Kidney epithelial cell (primary cell): Measurements from ENCODE around the gene UTS2R. TPM values are rescaled to one million over a fixed set of nuclear protein-coding genes. Genes with fewer than 3 reads are reported as not detected.

Experiments used
- DNase-seq: peaks from one replicate; pipeline ENCODE4 v3.0.0-alpha.2; 2010; ENCODE audit warnings: low read depth
- H3K27me3 ChIP-seq: 2 replicates; pipeline ENCODE4 v1.6.0; 2011; ENCODE audit warnings: low read length; ENCODE audit not compliant: control insufficient read depth, insufficient read depth
- H3K36me3 ChIP-seq: 2 replicates; pipeline ENCODE4 v1.5.1; 2011; ENCODE audit warnings: low read length; ENCODE audit not compliant: control insufficient read depth, insufficient read depth
- H3K4me3 ChIP-seq: 2 replicates; pipeline ENCODE4 v1.5.1; 2011; ENCODE audit warnings: low read depth, mild to moderate bottlenecking, control low read depth, low read length
- CTCF ChIP-seq: IDR thresholded peaks from 2 replicates; pipeline ENCODE4 v1.5.1; 2011; ENCODE audit warnings: mild to moderate bottlenecking, moderate library complexity, low read length, control low read depth, inconsistent platforms; ENCODE audit not compliant: insufficient read depth, poor library complexity, severe bottlenecking
- total RNA-seq: library from RNA; depleted of rRNA; stranded (reverse); fragments of >200 nt; gene quantifications from 2 replicates; pipeline ENCODE4 v1.2.3, GENCODE V29; 2015

Gene UTS2R
- total RNA-seq, 1 donor from 2014 or later = not detected

- H3K27me3 ChIP-seq = peaks cover 33% of the 10 kb centered on the region
- no peak for TF ChIP-seq CTCF
- H3K4me3 ChIP-seq = no peak overlapping the region
- no peak for DNase-seq
- H3K36me3 ChIP-seq = no peaks in the 10 kb centered on the region
Observed at GRCh38 chr17:82329683-82330321, 41.8 kb upstream of the UTS2R start.

- no peak for TF ChIP-seq CTCF
- DNase-seq = peak; percentile 31
- Histone ChIP-seq H3K4me3 (no peak overlapping the region), H3K27me3 (peaks cover 30% of the 10 kb centered on the region), H3K36me3 (no peaks in the 10 kb centered on the region)
Observed at GRCh38 chr17:82330322-82331239, 41.0 kb upstream of the UTS2R start.

GRCh38 chr17:82331345-82331939, 40.1 kb upstream of the UTS2R start:
- Histone ChIP-seq H3K4me3 (no peak overlapping the region), H3K36me3 (no peaks in the 10 kb centered on the region), H3K27me3 (peaks cover 30% of the 10 kb centered on the region)
- no peak for TF ChIP-seq CTCF
- no peak for DNase-seq

GRCh38 chr17:82332669-82333278, 38.8 kb upstream of the UTS2R start:
- TF ChIP-seq CTCF = no peak
- peak; percentile 48 for DNase-seq
- peaks cover 19% of the 10 kb centered on the region for H3K27me3 ChIP-seq
- H3K36me3 ChIP-seq = no peaks in the 10 kb centered on the region
- peak overlapping the region; percentile 8 for H3K4me3 ChIP-seq

- Histone ChIP-seq H3K27me3 (peaks cover 19% of the 10 kb centered on the region), H3K36me3 (no peaks in the 10 kb centered on the region), H3K4me3 (peak within 1 kb of the TSS; percentile 29)
- DNase-seq = no peak
- TF ChIP-seq CTCF = no peak
Observed at GRCh38 chr17:82333279-82334171, 38.0 kb upstream of the UTS2R start, which contains the start of gene SECTM1. Gene SECTM1 (minus strand): TSS chr17:82333766. CDS start chr17:82327240, 6,526 bp downstream.
